HG03196 (cell line): ENCODE data around the gene GPALPP1.
"Not testable (repeated sequence)": the region's sequence is repeated elsewhere in the genome, so short reads cannot be mapped to it uniquely, and the experiment has no call there.

Experiments used
- ATAC-seq: cut with Tn5 transposase; IDR thresholded peaks from one replicate; pipeline ENCODE4 v1.9.1; 2021; ENCODE audit not compliant: unreplicated experiment

GPALPP1 gene

DNA sequence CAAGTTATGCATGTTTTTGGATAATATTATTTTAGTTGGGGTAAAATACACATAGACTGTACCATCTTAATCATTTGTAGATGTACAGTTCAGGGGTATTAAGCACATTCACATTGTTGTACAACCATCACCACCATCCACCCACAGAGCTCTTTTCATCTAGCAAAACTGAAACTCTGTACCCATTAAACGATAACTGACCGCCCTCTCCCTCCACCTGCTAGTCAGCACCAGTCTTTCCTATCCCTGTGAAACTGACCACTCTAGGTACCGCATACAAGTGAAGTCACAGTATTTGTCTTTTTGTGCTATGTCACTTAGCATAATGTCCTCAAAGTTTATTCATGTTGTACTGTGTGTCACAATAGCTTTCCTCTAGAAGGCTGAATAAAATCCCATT is 70.7 kb downstream of the GPALPP1 start:
- ATAC-seq = no peak

DNA sequence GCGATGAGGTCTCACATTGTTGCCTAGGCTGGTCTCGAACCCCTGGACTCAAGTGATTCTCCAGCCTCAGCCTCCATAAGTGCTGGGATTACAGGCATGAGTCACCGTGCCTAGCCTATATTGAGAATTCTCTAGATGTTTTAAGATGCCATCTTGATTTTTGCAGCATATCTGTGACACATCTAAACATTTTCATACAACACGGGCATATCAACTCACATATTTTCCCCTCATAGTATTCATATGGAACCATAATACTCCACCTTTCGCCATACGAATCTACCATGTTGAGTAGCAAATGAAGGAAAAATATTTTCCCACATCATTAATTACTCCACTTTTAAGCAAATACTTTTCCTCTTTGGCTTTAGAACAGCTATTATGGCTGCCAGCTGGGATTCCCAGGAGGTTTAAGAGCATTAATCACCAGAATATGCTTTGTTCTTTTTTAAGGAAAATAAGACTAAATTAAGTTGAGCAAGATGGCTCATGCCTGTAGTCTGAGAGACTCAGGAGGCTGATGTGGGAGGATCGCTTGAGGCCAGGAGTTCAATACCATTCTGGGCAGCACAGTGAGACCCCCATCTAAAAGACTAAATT is 74.0 kb downstream of the GPALPP1 start:
- ATAC-seq = no peak

DNA sequence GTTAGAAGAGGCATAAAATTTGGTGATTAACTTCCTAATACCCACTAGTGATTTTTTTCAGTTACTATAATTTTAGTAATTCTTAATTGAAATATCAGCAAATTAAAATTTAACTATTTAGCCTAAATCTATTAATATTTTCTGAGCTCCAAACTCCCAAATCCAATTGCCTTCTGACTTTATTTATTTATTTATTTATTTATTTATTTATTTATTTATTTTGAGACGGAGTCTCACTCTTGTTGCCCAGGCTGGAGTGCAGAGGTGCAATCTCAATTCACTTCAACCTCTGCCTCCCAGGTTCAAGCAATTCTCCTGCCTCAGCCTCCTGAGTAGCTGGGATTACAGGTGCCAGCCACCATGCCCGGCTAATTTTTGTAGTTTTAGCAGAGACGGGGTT is 74.6 kb downstream of the GPALPP1 start:
- ATAC-seq = not testable (repeated sequence)

DNA sequence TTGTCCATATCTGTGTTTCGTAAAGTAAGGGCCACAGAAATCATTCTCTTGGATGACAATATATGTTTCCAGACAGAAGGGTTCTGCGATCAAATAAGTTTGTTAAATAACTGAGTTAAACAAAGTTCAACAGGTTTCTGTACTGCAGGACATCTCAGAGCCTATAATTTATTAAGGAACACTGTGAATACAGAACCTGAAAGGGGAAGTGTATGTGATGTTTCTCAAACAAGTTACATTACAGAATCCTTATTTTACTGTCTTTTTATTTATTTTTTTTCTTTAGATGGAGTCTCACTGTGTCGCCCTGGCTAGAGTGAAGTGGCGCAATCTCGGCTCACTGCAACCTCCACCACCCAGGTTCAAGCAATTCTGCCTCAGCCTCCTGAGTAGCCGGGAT is 75.6 kb downstream of the GPALPP1 start:
- no peak for ATAC-seq

DNA sequence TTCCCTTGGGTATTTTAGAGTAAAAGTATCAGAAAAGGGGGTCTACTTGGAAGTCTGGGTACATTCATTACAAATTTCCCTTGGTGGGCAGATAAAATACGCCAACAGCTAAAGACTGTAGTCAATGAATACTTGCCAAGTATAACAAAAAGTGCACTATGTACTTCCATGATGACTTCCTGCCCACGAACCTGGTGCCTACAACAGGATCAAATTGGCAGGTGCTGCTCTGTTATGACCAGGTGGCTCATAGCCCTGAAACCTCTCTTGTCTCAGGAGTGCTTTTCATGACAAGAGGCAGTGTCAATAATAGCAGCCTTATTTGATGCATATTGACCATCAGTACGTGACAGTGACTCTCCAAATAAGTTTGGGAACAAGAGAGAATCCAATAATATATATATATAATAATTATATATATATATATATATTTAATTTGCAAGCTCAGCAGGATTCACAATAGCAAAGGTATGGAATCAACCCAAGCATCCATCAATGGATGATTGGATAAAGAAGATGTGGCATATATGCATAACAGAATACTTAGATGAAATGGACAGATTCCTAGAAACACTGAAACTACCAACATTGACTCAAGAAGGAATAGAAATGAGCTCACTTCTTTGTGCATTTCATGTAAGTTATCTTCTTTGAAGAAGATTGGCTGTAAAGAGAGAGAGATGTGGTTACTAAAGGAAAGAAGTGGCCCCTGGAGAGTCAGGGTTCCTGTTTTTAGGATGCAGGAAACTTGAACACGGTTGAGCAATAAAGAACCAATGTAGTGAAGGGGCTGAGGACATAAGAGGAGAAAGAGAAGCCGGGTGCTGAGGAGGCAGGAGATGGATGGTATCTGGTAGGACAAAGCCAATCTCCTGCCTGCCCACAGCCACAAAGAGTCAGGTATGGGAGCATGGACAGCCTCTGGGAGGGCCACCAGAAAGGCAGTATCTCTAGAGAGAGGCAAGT is 79.0 kb downstream of the GPALPP1 start:
- no peak for ATAC-seq

DNA sequence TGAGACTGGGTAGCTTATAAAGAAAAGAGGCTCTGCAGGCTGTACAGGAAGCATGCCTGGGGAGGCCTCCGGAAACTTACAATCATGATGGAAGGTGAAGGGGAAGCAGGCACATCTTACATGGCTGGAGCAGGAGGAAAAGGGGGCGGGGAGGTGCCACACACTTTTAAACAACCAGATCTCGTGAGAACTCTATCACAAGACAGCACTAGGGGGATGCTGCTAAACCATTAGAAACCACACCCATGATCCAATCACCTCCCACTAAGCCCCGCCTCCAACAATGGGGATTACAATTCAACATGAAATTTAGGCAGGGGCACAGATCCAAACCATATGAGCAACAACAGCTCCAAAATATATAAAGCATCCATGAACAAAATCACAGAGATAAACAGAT is 84.5 kb downstream of the GPALPP1 start:
- no peak for ATAC-seq

DNA sequence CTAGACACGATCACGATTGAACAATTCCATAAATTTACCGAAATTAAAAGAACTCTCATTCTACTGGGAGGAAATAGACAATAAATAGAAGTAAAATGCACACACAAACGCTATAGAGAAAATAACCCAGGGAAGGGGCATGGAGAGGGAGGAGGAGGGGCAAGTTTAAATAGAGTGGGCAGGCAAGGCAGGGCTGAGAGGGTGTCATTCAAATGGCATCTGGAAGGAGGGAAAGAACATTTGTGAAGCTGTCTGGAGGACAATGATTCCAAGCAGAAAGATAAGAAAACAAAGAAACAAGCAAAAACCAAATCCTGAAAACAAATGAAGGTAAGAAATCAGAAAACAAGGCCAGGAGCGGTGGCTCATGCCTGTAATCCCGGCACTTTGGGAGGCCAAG is 85.4 kb downstream of the GPALPP1 start:
- ATAC-seq = no peak

DNA sequence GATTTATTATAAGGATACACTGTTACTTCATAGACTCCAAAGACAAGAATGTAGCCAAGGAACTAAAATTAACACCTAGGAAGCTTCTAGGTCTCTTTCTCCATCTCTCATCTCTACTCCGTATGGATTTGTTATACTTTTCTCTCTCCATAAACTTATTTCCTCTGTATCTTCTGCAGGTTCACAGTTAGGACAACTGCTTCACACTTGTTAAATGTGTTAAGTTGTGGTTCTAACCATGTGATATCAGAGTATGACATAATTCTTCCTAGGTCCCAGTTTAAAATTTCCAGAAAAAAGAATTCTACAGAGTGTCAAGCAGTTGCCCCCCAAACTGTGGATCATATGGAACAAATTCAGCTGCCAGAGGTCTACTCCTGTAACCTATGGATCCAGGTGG is 88.7 kb downstream of the GPALPP1 start:
- no peak for ATAC-seq
